Fibroblast of lung (primary cell): ENCODE data around the gene ZNF175. TPM values are rescaled to one million over a fixed set of nuclear protein-coding genes. Genes with fewer than 3 reads are reported as not detected.

Experiments used
- DNase-seq, 2 donors: peaks; one replicate each; pipeline versions ENCODE4 v3.0.0 to v3.0.0-alpha.2; 2010; ENCODE audit warnings: low read depth in 2 of 2
- H2AFZ ChIP-seq: 2 replicates; pipeline ENCODE4 v1.5.1; 2012; ENCODE audit warnings: low read length, control low read depth, inconsistent platforms
- H3K27ac ChIP-seq: 2 replicates; pipeline ENCODE4 v1.5.1; 2011; ENCODE audit warnings: low read length, control low read depth; ENCODE audit not compliant: insufficient read depth
- H3K27me3 ChIP-seq: 2 replicates; pipeline ENCODE4 v1.5.1; 2011; ENCODE audit warnings: mild to moderate bottlenecking, low read length; ENCODE audit not compliant: control insufficient read depth, insufficient read depth
- H3K36me3 ChIP-seq: 2 replicates; pipeline ENCODE4 v1.5.1; 2011; ENCODE audit warnings: low read length; ENCODE audit not compliant: control insufficient read depth, insufficient read depth
- H3K4me1 ChIP-seq: 2 replicates; pipeline ENCODE4 v1.5.1; 2011; ENCODE audit warnings: low read length; ENCODE audit not compliant: control insufficient read depth, insufficient read depth; ENCODE audit errors: extremely low read depth
- H3K4me2 ChIP-seq: 2 replicates; pipeline ENCODE4 v1.5.1; 2011; ENCODE audit warnings: low read length, control low read depth; ENCODE audit not compliant: insufficient read depth; ENCODE audit errors: extremely low read depth
- H3K4me3 ChIP-seq, 4 experiments: fragments of 200-600 bp in 1 of 4; sonication (generic) in 1 of 4; replicated peaks in 1 of 4; 2 replicates each; pipeline ENCODE4 v1.5.1; 2011 to 2016; ENCODE audit warnings: low read length in 4 of 4, low read depth in 3 of 4, mild to moderate bottlenecking in 3 of 4, control low read depth in 2 of 4, inconsistent platforms in 1 of 4, mixed read lengths in 1 of 4; ENCODE audit not compliant: insufficient read depth in 1 of 4; ENCODE audit errors: control extremely low read depth in 1 of 4
- H3K79me2 ChIP-seq: 2 replicates; pipeline ENCODE4 v1.5.1; 2012; ENCODE audit warnings: mild to moderate bottlenecking, low read length, inconsistent platforms; ENCODE audit not compliant: control insufficient read depth, insufficient read depth
- H3K9ac ChIP-seq: 2 replicates; pipeline ENCODE4 v1.5.1; 2011; ENCODE audit warnings: mild to moderate bottlenecking, low read length, control low read depth; ENCODE audit not compliant: insufficient read depth
- H3K9me3 ChIP-seq: 2 replicates; pipeline ENCODE4 v1.5.1; 2012; ENCODE audit warnings: low read depth, low read length; ENCODE audit not compliant: control insufficient read depth, insufficient read depth
- H4K20me1 ChIP-seq: 2 replicates; pipeline ENCODE4 v1.5.1; 2011; ENCODE audit warnings: low read length; ENCODE audit not compliant: control insufficient read depth, insufficient read depth; ENCODE audit errors: extremely low read depth
- CTCF ChIP-seq, 2 donors: IDR thresholded peaks in 1 of 2; conservative IDR thresholded peaks in 1 of 2; 1 replicate in 1 of 2; 2 replicates in 1 of 2; pipeline ENCODE4 v1.5.1; 2011 to 2012; ENCODE audit warnings: low read length in 2 of 2, control low read depth in 1 of 2, inconsistent platforms in 1 of 2, low read depth in 1 of 2, mild to moderate bottlenecking in 1 of 2
- EZH2 ChIP-seq: IDR thresholded peaks from 2 replicates; pipeline ENCODE4 v1.5.1; 2012; ENCODE audit warnings: low read length, control low read depth, mild to moderate bottlenecking; ENCODE audit errors: missing control alignments
- polyA plus RNA-seq, 2 donors: library from polyadenylated mRNA; depleted of rRNA in 1 of 2; stranded (reverse) in 1 of 2; unstranded in 1 of 2; fragments of >200 nt; gene quantifications; 2 replicates each; pipeline ENCODE4 v1.2.1, GENCODE V29; 2011 to 2012; ENCODE audit warnings: missing spikeins in 1 of 2
- total RNA-seq: library from RNA; depleted of rRNA; stranded (reverse); fragments of >200 nt; gene quantifications from 2 replicates; pipeline ENCODE4 v1.2.1, GENCODE V29; 2014

Gene ZNF175
- total and polyA plus RNA-seq, 2 donors (not counting 1 experiment from before 2014, with no cell fraction given) = 5.0 to 7.6 TPM

DNA sequence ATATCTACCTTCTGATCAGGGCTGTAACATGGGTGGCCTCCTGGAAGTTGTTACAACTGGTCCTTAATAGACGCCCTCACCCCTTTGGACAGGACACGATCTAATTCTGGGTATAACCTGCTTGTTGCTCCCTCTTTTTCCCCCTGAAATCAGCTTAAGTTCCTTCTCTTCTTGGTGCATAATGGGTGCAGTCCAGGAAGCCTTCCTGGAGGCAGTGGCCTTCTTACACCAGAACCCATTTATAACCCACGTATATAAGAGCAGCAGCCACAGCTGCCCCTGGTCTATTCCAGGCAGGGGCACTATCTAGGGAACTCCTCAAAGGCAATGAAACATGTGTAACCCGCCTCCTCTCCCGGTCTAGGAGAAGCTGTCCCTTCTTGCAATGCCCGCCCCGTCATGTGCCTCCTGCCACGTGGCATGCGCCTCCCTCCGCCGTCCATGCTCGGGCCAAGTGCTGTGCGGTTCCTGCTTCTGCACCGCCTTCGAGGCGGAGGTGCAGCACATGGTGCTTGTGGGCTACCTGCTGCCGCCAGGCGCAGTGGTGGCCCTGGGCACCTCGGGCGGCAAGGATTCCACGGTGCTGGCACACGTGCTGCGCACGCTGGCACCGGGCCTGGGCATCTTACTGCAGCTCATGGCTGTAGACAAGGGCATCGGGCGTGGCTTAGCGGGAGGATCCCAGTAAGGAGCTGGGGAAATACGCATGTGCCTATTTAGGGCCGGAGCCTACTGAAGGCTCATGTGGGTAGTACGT lies 27.3 kb downstream of the ZNF175 start:
- Histone ChIP-seq H3K27me3 (no peaks in the 10 kb centered on the region), H3K27ac (no peak overlapping the region), H4K20me1 (no peaks in the 10 kb centered on the region), H2AFZ (no peak overlapping the region), H3K4me2 (no peak overlapping the region), H3K9me3 (no peaks in the 10 kb centered on the region), H3K4me3 (no peak overlapping the region), H3K79me2 (no peaks in the 10 kb centered on the region), H3K4me1 (no peaks in the 10 kb centered on the region), H3K9ac (no peak overlapping the region), H3K36me3 (no peaks in the 10 kb centered on the region)
- DNase-seq = no peak
- TF ChIP-seq CTCF (conservative IDR thresholded peaks at IDR 0.05 in 1 of 2, IDR thresholded peaks at IDR 0.05 in 1 of 2; ENCODE audit: low read depth in 1 of 2, low read length in 2 of 2) (no peak), EZH2 (no peak)

DNA sequence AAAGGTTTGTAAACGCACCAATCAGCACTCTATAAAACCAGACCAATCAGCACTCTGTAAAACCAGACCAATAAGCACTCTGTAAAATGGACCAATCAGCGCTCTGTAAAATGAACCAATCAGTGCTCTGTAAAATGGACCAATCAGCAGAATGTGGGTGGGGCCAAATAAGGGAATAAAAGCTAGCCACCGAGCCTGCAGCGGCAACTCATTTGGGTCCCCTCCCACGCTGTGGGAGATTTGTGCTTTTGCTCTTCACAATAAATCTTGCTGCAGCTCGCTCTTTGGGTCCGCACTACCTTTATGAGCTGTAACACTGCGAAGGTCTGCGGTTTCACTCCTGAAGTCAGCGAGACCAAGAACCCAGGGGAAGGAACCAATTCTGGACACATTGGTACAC lies 28.0 kb downstream of the ZNF175 start:
- no peaks in the 10 kb centered on the region for H3K4me1 ChIP-seq

More for the DNA sequence above, 28.0 kb downstream of the ZNF175 start:
- no peaks in the 10 kb centered on the region for H3K9me3 ChIP-seq
- TF ChIP-seq EZH2 = no peak
- TF ChIP-seq CTCF (conservative IDR thresholded peaks at IDR 0.05 in 1 of 2, IDR thresholded peaks at IDR 0.05 in 1 of 2; ENCODE audit: low read depth in 1 of 2, low read length in 2 of 2) = no peak
- no peak overlapping the region for H3K4me3 ChIP-seq
- no peak for DNase-seq
- H2AFZ ChIP-seq = no peak overlapping the region
- H4K20me1 ChIP-seq = no peaks in the 10 kb centered on the region
- H3K27ac ChIP-seq = no peak overlapping the region
- H3K9ac ChIP-seq = no peak overlapping the region
- no peaks in the 10 kb centered on the region for H3K79me2 ChIP-seq
- no peaks in the 10 kb centered on the region for H3K27me3 ChIP-seq
- H3K36me3 ChIP-seq = no peaks in the 10 kb centered on the region
- H3K4me2 ChIP-seq = no peak overlapping the region
